HCT116 (cell line): ENCODE measurements around the gene GIPR. TPM values are rescaled to one million over a fixed set of nuclear protein-coding genes. Genes with fewer than 3 reads are reported as not detected.

Source experiments
- ATAC-seq: fragments of 200-7000 bp; cut with Tn5 transposase; 2 replicates; pipeline ENCODE4 v1.9.1; 2020; ENCODE audit warnings: mild to moderate bottlenecking, moderate library complexity
- BruUV-seq: library from RNA; stranded (reverse); fragments of 400-500 nt; replicated peaks from 2 replicates; lab custom pipeline; 2021; lab: Mats Ljungman, UMichigan
- CTCF ChIA-PET: fragments of 300-600 bp; sonication (Branson Sonifier 250); formaldehyde crosslinking; loops from one replicate; lab custom pipeline; 2021; ENCODE audit warnings: antibody characterized with exemption; lab: Charles Lee
- POLR2A ChIA-PET: fragments of 300-600, 350-600 bp; sonication (Branson Sonifier 250); formaldehyde crosslinking; loops from one replicate; lab custom pipeline; 2021; ENCODE audit warnings: antibody characterized with exemption; lab: Charles Lee
- RAD21 ChIA-PET, 2 experiments: fragments of 300-600 bp; sonication (Branson Sonifier 250); formaldehyde crosslinking; loops; one replicate each; lab custom pipeline; 2023; ENCODE audit warnings: low total read pairs in 2 of 2; ENCODE audit not compliant: uncharacterized antibody in 2 of 2, unreplicated experiment in 2 of 2, low non-redundant PET in 1 of 2; lab: Charles Lee
- DNase-seq: peaks from one replicate; pipeline ENCODE4 v3.0.0-alpha.2; 2010; ENCODE audit warnings: low read depth, low spot score
- H2AFZ ChIP-seq: fragments of 200-600 bp; shearing (Covaris generic), sonication (generic); 2 replicates; pipeline ENCODE4 v1.6.1; 2017; ENCODE audit warnings: low read depth, mixed run types, mixed read lengths, antibody characterized with exemption, low read length; ENCODE audit not compliant: poor library complexity, severe bottlenecking
- H3K27ac ChIP-seq: 2 replicates; pipeline ENCODE4 v1.5.1; 2012; ENCODE audit warnings: low read depth, low read length
- H3K27me3 ChIP-seq: fragments of 200-600 bp; sonication (generic); 2 replicates; pipeline ENCODE4 v1.6.1; 2016; ENCODE audit warnings: mixed run types, low read length, mixed read lengths; ENCODE audit not compliant: insufficient read depth
- H3K36me3 ChIP-seq, 2 experiments: fragments of 200-500 bp in 1 of 2; fragments of 200-600 bp in 1 of 2; sonication (Bioruptor generic) in 1 of 2; sonication (generic) in 1 of 2; 2 replicates each; pipeline versions ENCODE4 v1.5.1 to v1.6.1; 2014 to 2016; ENCODE audit warnings: low read length in 2 of 2, inconsistent platforms in 1 of 2, mixed read lengths in 1 of 2, mixed run types in 1 of 2; ENCODE audit not compliant: insufficient read depth in 2 of 2, control insufficient read depth in 1 of 2
- H3K4me1 ChIP-seq, 2 experiments: fragments of 200-600 bp in 1 of 2; sonication (generic) in 1 of 2; 2 replicates each; pipeline versions ENCODE4 v1.5.1 to v1.6.1; 2012 to 2017; ENCODE audit warnings: low read length in 2 of 2, inconsistent platforms in 1 of 2, mild to moderate bottlenecking in 1 of 2, mixed read lengths in 1 of 2, mixed run types in 1 of 2, moderate library complexity in 1 of 2; ENCODE audit not compliant: insufficient read depth in 2 of 2, control insufficient read depth in 1 of 2
- H3K4me2 ChIP-seq: fragments of 200-600 bp; sonication (generic); 2 replicates; pipeline ENCODE4 v1.6.1; 2017; ENCODE audit warnings: mixed run types, low read length, mixed read lengths
- H3K4me3 ChIP-seq, 2 experiments: fragments of 200-600 bp in 1 of 2; sonication (generic) in 1 of 2; replicated peaks in 1 of 2; 2 replicates each; pipeline ENCODE4 v1.5.1; 2011 to 2016; ENCODE audit warnings: low read length in 2 of 2, control low read depth in 1 of 2, low read depth in 1 of 2, mild to moderate bottlenecking in 1 of 2, mixed read lengths in 1 of 2, mixed run types in 1 of 2
- H3K79me2 ChIP-seq: fragments of 200-600 bp; sonication (generic); 2 replicates; pipeline ENCODE4 v1.6.1; 2017; ENCODE audit warnings: mild to moderate bottlenecking, mixed run types, low read length, moderate library complexity, mixed read lengths; ENCODE audit not compliant: insufficient read depth
- H3K9ac ChIP-seq: fragments of 200-600 bp; sonication (generic); 2 replicates; pipeline ENCODE4 v1.6.1; 2016; ENCODE audit warnings: low read length, mixed read lengths
- H3K9me2 ChIP-seq: fragments of 200-600 bp; sonication (generic), shearing (Covaris generic); 2 replicates; pipeline ENCODE4 v1.6.1; 2017; ENCODE audit warnings: mixed run types, mild to moderate bottlenecking, moderate library complexity; ENCODE audit not compliant: insufficient read depth
- H3K9me3 ChIP-seq, 2 experiments: fragments of 200-500 bp in 1 of 2; fragments of 200-600 bp in 1 of 2; sonication (Bioruptor generic) in 1 of 2; sonication (generic) in 1 of 2; 2 replicates each; pipeline ENCODE4 v1.6.1; 2014 to 2017; ENCODE audit warnings: low read length in 2 of 2, mixed read lengths in 2 of 2, inconsistent platforms in 1 of 2, low read depth in 1 of 2, mild to moderate bottlenecking in 1 of 2, mixed run types in 1 of 2, moderate library complexity in 1 of 2; ENCODE audit not compliant: control insufficient read depth in 1 of 2, insufficient read depth in 1 of 2
- H4K20me1 ChIP-seq: fragments of 200-600 bp; sonication (generic), shearing (Covaris generic); 2 replicates; pipeline ENCODE4 v1.6.1; 2017; ENCODE audit warnings: mixed run types, mild to moderate bottlenecking, moderate library complexity; ENCODE audit not compliant: insufficient read depth
- CBX3 ChIP-seq: IDR thresholded peaks from 2 replicates; pipeline ENCODE4 v1.6.1; 2012; ENCODE audit warnings: low read depth
- ELF1 ChIP-seq: IDR thresholded peaks from 2 replicates; pipeline ENCODE4 v1.6.1; 2012; ENCODE audit warnings: low read depth, borderline replicate concordance
- EZH2 ChIP-seq: fragments of 200-600 bp; sonication (generic); IDR thresholded peaks from 2 replicates; pipeline ENCODE4 v1.6.1; 2017; ENCODE audit warnings: antibody characterized with exemption, mixed run types
- EZH2phosphoT487 ChIP-seq: fragments of 200-600 bp; IDR thresholded peaks from 2 replicates; pipeline ENCODE4 v1.6.1; 2018; ENCODE audit warnings: antibody characterized with exemption, borderline replicate concordance
- FOSL1 ChIP-seq: IDR thresholded peaks from 2 replicates; pipeline ENCODE4 v1.6.1; 2012; ENCODE audit warnings: low read depth
- JUND ChIP-seq: IDR thresholded peaks from 2 replicates; pipeline ENCODE4 v1.6.1; 2012
- POLR2AphosphoS5 ChIP-seq: IDR thresholded peaks from 2 replicates; pipeline ENCODE4 v1.6.1; 2011; ENCODE audit warnings: mild to moderate bottlenecking, low read depth, low read length, moderate library complexity
- RAD21 ChIP-seq: IDR thresholded peaks from 2 replicates; pipeline ENCODE4 v1.6.1; 2012; ENCODE audit warnings: low read depth, mild to moderate bottlenecking
- SP1 ChIP-seq: IDR thresholded peaks from 2 replicates; pipeline ENCODE4 v1.6.1; 2012; ENCODE audit warnings: low read depth
- SRF ChIP-seq: IDR thresholded peaks from 2 replicates; pipeline ENCODE4 v1.6.1; 2012; ENCODE audit warnings: low read depth
- TCF7L2 ChIP-seq: IDR thresholded peaks from 2 replicates; pipeline ENCODE4 v1.7.0; 2011; ENCODE audit warnings: borderline replicate concordance, inconsistent platforms; ENCODE audit not compliant: insufficient read depth, insufficient read length; ENCODE audit errors: extremely low read depth
- ZFX ChIP-seq: fragments of 450-650 bp; IDR thresholded peaks from 2 replicates; pipeline ENCODE4 v1.6.1; 2017
- ZNF274 ChIP-seq: fragments of 200-500 bp; sonication (Bioruptor generic); IDR thresholded peaks from 2 replicates; pipeline ENCODE4 v1.6.1; 2014; ENCODE audit warnings: mild to moderate bottlenecking, low read depth, low read length, inconsistent platforms
- intact Hi-C: fragments of 100-400 bp; cut with micrococcal nuclease; formaldehyde crosslinking; loops from 2 replicates; pipeline ENCODE4 v1.10.0; 2022
- total RNA-seq: library from RNA; stranded (reverse); gene quantifications from one replicate; pipeline ENCODE4 v1.2.1, GENCODE V29; 2021; ENCODE audit not compliant: unreplicated experiment
- TF ChIP-seq, protein P1 (sequence below): IDR thresholded peaks from 2 replicates; pipeline ENCODE4 v1.6.1; 2012
- TF ChIP-seq, protein P2 (sequence below), 3 experiments: fragments of 200-600 bp in 1 of 3; sonication (generic) in 1 of 3; IDR thresholded peaks in 2 of 3; conservative IDR thresholded peaks in 1 of 3; 2 replicates each; pipeline ENCODE4 v1.5.1; 2012 to 2017; ENCODE audit warnings: low read depth in 2 of 3, low read length in 2 of 3, antibody characterized with exemption in 1 of 3, borderline replicate concordance in 1 of 3, control low read depth in 1 of 3, mild to moderate bottlenecking in 1 of 3, mixed read lengths in 1 of 3, mixed run types in 1 of 3, moderate library complexity in 1 of 3; ENCODE audit not compliant: insufficient read depth in 1 of 3
- TF ChIP-seq, protein P3 (sequence below): IDR thresholded peaks from 2 replicates; pipeline ENCODE4 v1.6.1; 2011; ENCODE audit warnings: mild to moderate bottlenecking, low read length, moderate library complexity; ENCODE audit not compliant: insufficient replicate concordance; ENCODE audit errors: extremely low read depth
- TF ChIP-seq, protein P4 (sequence below): IDR thresholded peaks from 2 replicates; pipeline ENCODE4 v1.6.1; 2012

The GIPR gene
- total RNA-seq, 1 experiment from 2014 or later, result 14.1 TPM

DNA sequence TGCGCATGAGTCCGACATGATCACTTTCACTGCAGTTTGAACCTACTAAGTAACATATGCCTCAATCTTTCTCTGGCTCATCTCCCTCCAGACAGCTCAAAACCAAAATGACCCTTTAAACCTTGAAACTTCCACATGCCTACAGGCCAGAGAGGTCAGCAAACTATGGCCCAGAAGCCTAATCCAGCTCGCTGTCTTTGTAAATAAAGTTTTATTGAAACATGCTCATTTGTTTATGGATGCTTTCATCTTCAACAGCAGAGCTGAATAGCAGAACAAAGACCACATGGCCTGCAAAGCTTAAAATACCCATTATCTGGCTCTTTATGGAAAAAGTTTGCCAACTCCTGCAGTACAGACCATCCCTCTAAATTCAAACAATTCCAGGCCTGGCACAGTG is 47.1 kb downstream of the GIPR start:
- Histone ChIP-seq H3K27me3 (no peaks in the 10 kb centered on the region), H3K9me2 (no peaks in the 10 kb centered on the region), H3K36me3 (peaks cover 19 to 24% of the 10 kb centered on the region in 2 experiments; a peak in 3 of 4 replicates), H3K9ac (no peak overlapping the region), H4K20me1 (no peaks in the 10 kb centered on the region), H3K4me3 (no peak overlapping the region), H3K79me2 (peaks cover 74% of the 10 kb centered on the region), H2AFZ (no peak overlapping the region), H3K4me2 (no peak overlapping the region), H3K27ac (no peak overlapping the region), H3K4me1 (peaks cover 20 to 30% of the 10 kb centered on the region in 2 experiments), H3K9me3 (no peaks in the 10 kb centered on the region)
- BruUV-seq, result no TSS peak
- intact Hi-C loops, result no loop called here
- ChIA-PET CTCF (no interaction called here), POLR2A (interaction anchor here (1.8 kb wide), 1 partner anchor 38 kb away, joined by 4 read pairs; no protein-coding TSS in a partner anchor), RAD21 (no interaction called here)
- no peak for DNase-seq
- no peak for ATAC-seq
- no peak for TF ChIP-seq SP1
- TF ChIP-seq, protein P1, sequence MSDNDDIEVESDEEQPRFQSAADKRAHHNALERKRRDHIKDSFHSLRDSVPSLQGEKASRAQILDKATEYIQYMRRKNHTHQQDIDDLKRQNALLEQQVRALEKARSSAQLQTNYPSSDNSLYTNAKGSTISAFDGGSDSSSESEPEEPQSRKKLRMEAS, result no peak
- no peak for TF ChIP-seq JUND
- no peak for TF ChIP-seq RAD21
- no peak for TF ChIP-seq EZH2phosphoT487
- no peak for TF ChIP-seq ZFX
- TF ChIP-seq, protein P2, sequence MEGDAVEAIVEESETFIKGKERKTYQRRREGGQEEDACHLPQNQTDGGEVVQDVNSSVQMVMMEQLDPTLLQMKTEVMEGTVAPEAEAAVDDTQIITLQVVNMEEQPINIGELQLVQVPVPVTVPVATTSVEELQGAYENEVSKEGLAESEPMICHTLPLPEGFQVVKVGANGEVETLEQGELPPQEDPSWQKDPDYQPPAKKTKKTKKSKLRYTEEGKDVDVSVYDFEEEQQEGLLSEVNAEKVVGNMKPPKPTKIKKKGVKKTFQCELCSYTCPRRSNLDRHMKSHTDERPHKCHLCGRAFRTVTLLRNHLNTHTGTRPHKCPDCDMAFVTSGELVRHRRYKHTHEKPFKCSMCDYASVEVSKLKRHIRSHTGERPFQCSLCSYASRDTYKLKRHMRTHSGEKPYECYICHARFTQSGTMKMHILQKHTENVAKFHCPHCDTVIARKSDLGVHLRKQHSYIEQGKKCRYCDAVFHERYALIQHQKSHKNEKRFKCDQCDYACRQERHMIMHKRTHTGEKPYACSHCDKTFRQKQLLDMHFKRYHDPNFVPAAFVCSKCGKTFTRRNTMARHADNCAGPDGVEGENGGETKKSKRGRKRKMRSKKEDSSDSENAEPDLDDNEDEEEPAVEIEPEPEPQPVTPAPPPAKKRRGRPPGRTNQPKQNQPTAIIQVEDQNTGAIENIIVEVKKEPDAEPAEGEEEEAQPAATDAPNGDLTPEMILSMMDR (IDR thresholded peaks at IDR 0.05 in 2 of 3, conservative IDR thresholded peaks at IDR 0.05 in 1 of 3; ENCODE audit: borderline replicate concordance in 1 of 3, insufficient read depth in 1 of 3, low read depth in 2 of 3, low read length in 2 of 3), result no peak
- TF ChIP-seq EZH2, result no peak
- TF ChIP-seq POLR2AphosphoS5, result no peak
- no peak for TF ChIP-seq ZNF274
- TF ChIP-seq ELF1, result no peak
- TF ChIP-seq, protein P3, sequence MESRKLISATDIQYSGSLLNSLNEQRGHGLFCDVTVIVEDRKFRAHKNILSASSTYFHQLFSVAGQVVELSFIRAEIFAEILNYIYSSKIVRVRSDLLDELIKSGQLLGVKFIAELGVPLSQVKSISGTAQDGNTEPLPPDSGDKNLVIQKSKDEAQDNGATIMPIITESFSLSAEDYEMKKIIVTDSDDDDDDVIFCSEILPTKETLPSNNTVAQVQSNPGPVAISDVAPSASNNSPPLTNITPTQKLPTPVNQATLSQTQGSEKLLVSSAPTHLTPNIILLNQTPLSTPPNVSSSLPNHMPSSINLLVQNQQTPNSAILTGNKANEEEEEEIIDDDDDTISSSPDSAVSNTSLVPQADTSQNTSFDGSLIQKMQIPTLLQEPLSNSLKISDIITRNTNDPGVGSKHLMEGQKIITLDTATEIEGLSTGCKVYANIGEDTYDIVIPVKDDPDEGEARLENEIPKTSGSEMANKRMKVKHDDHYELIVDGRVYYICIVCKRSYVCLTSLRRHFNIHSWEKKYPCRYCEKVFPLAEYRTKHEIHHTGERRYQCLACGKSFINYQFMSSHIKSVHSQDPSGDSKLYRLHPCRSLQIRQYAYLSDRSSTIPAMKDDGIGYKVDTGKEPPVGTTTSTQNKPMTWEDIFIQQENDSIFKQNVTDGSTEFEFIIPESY, result no peak
- no peak for TF ChIP-seq CBX3
- TF ChIP-seq, protein P4, sequence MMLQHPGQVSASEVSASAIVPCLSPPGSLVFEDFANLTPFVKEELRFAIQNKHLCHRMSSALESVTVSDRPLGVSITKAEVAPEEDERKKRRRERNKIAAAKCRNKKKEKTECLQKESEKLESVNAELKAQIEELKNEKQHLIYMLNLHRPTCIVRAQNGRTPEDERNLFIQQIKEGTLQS, result no peak
- no peak for TF ChIP-seq FOSL1
- TF ChIP-seq TCF7L2, result no peak
- no peak for TF ChIP-seq SRF
